GM12892 (cell line): ENCODE measurements around the gene SF3A2.

Experiments
- POLR2A ChIP-seq: IDR thresholded peaks from 2 replicates; pipeline ENCODE4 v1.6.1; 2011; ENCODE audit warnings: low read depth, low read length, control low read depth
- POLR2AphosphoS5 ChIP-seq: IDR thresholded peaks from 2 replicates; pipeline ENCODE4 v1.6.1; 2011; ENCODE audit warnings: low read depth, low read length, control low read depth
- TAF1 ChIP-seq: IDR thresholded peaks from 2 replicates; pipeline ENCODE4 v1.6.1; 2011; ENCODE audit warnings: low read depth, mild to moderate bottlenecking, control low read depth, low read length, borderline replicate concordance

DNA sequence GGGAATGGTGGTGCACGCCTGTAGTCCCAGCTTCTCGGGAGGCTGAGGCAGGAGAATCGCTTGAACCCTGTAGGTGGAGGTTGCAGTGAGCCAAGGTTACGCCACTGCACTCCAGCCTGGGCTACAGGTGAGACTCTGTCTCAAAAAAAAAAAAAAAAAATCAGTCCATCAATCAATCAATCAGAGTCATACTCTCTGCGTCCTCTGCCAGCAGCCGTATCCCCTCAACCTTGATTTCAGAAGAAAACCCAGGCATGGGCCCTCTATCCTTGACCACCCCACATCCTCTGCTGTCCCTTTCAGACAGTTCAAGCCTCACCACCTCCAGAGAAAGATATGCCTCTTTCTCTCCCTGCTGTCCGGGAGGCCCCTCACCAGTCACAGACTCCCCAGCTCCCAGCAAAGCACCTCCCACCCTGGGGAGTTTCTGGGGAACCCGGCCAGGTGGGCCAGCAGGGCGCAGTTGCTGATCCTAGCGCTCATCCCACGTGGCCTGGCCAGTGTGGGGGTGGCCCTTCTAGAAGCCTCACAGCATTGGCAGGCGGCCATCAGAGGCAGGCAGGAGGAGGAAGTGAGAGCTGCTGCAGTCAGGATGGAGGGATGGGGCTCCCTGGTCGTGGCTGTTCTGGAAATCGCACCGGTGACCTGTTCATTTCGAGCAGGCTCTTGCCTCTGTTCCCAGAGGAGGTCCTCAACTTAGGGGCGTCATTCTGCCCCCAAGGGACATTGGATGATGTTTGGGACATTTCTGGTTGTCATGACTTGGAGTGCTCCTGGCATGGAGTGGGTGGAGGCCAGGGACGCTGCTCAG is 29.8 kb downstream of the SF3A2 start:
- TF ChIP-seq TAF1 (no peak), POLR2AphosphoS5 (0 out of 2 replicates have a peak, but pooled peaks have one; percentile 37), POLR2A (peak; percentile 44; the same call in 1 of the 2 replicates)
